GM18519 (cell line): ENCODE data around the gene HEATR3.
A peak's percentile ranks its signal among the peaks of the same experiment; 100 is the strongest.

Experiments
- ATAC-seq: cut with Tn5 transposase; IDR thresholded peaks from one replicate; pipeline ENCODE4 v1.9.1; 2021; ENCODE audit warnings: mild to moderate bottlenecking, moderate library complexity; ENCODE audit not compliant: unreplicated experiment, low FRiP score

Gene HEATR3

GRCh38 chr16:50146479-50147435 lies 81.0 kb downstream of the HEATR3 start:
- ATAC-seq, result no peak

- ATAC-seq, result no peak
These were observed 85.6 kb downstream of the HEATR3 start for GRCh38 chr16:50151322-50151721.

DNA sequence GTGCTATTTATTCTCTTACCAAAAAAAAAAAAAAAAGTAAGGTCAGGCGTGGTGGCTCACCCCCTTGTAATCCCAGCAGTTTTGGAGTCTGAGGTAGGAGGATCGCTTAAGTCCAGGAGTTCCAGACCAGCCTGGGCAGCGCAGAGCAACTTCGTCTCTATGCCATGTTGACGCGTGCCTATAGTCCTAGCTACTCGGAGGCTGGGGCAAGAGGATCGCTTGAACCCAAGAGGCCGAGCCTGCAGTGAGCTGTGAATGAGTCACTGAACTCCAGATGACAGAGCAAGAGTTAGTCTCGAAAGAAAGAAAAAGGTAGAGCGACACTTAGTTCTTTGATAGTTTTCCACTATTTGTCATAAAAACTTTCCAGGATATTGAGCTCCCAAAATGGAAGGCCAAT lies 86.0 kb downstream of the HEATR3 start:
- no peak for ATAC-seq

DNA sequence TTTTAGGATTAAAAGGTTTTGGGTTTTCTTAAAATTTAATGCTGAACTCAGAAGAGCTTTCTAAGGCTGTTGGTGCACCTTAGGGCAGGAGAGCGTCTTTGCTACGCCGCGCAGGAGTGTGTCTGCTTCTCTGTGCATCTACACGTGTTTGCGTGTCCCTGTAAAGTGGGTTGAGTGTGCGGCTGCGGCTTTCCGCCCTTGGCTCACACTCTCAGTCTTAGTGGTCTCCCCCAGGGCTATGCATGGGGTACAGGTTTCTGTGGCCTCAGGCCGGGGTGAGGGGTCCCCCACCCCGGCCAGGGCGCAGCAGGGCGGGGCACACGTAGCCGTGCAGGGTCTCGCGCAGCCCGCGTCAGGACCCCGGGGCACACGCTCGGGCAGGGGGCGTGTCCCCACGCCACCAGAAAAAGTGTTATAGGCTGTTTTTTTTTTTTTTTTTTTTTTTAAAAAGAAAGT lies 86.6 kb downstream of the HEATR3 start:
- peak; percentile 39 for ATAC-seq

GRCh38 chr16:50152807-50153595 lies 87.2 kb downstream of the HEATR3 start, which contains the start of gene TENT4B:
TENT4B (plus strand) TSS chr16:50153306; CDS start chr16:50153622, 316 bp downstream.
- ATAC-seq, result peak; percentile 61

- peak; percentile 15 for ATAC-seq
These were observed 88.0 kb downstream of the HEATR3 start for GRCh38 chr16:50153596-50154419.

GRCh38 chr16:50154420-50154950 lies 88.7 kb downstream of the HEATR3 start:
- no peak for ATAC-seq

DNA sequence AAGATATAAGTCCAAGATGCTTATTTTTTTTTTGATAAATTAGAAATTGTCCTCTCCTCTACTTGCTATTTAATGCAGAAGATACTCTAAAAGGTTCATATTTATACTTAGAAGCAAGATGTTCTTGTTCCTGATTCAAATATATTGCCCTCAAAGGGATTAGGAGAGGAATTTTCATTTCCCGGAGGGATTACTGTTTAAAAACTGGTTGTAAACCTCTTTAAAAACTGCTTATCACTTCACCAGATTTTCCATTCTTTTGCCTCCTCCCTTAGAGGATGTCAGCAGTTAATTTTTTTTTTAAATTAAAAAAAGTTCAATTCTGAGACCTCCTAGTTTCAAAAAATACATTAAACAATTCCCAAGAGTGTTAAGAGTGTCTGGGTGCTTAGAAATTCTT lies 90.2 kb downstream of the HEATR3 start:
- ATAC-seq, result no peak
